Neural cell (in vitro differentiated cells): ENCODE measurements around the gene GNE. TPM values are rescaled to one million over a fixed set of nuclear protein-coding genes. Genes with fewer than 3 reads are reported as not detected.

ENCODE experiments used
- H2AFZ ChIP-seq: fragments of 200-600, 300-800 bp; sonication (generic), shearing (Covaris generic); 2 replicates; pipeline ENCODE4 v1.6.0; 2014; ENCODE audit warnings: low read depth, mild to moderate bottlenecking, antibody characterized with exemption, low read length, moderate library complexity
- H3F3A ChIP-seq: fragments of 200-600 bp; shearing (Covaris generic); 2 replicates; pipeline ENCODE4 v1.6.1; 2016; ENCODE audit warnings: mild to moderate bottlenecking, moderate library complexity, mixed read lengths, antibody characterized with exemption, low read length; ENCODE audit not compliant: insufficient read depth, poor library complexity, severe bottlenecking
- H3K27ac ChIP-seq: fragments of 200-600, 300-800 bp; sonication (generic), shearing (Covaris generic); 2 replicates; pipeline ENCODE4 v1.5.1; 2014; ENCODE audit warnings: mild to moderate bottlenecking, low read length, moderate library complexity
- H3K27me3 ChIP-seq: fragments of 300-800, 200-600 bp; sonication (generic), shearing (Covaris generic); 2 replicates; pipeline ENCODE4 v1.6.0; 2014; ENCODE audit warnings: mild to moderate bottlenecking, low read depth, low read length, moderate library complexity; ENCODE audit not compliant: insufficient read depth
- H3K36me3 ChIP-seq: fragments of 300-800, 200-600 bp; sonication (generic), shearing (Covaris generic); 2 replicates; pipeline ENCODE4 v1.5.1; 2014; ENCODE audit warnings: mild to moderate bottlenecking, antibody characterized with exemption, low read length, moderate library complexity; ENCODE audit not compliant: insufficient read depth
- H3K4me2 ChIP-seq: fragments of 300-800, 200-600 bp; sonication (generic), shearing (Covaris generic); 2 replicates; pipeline ENCODE4 v1.6.0; 2014; ENCODE audit warnings: mild to moderate bottlenecking, low read length
- H3K4me3 ChIP-seq: fragments of 300-800, 200-600 bp; sonication (generic), shearing (Covaris generic); 2 replicates; pipeline ENCODE4 v1.5.1; 2014; ENCODE audit warnings: mild to moderate bottlenecking, low read length, moderate library complexity
- H3K79me2 ChIP-seq: fragments of 200-600 bp; shearing (Covaris generic); replicated peaks from 2 replicates; pipeline ENCODE4 v1.6.0; 2014; ENCODE audit warnings: mild to moderate bottlenecking, low read length, moderate library complexity; ENCODE audit not compliant: insufficient read depth
- H3K9ac ChIP-seq: fragments of 300-800, 200-600 bp; sonication (generic), shearing (Covaris generic); 2 replicates; pipeline ENCODE4 v1.6.1; 2016; ENCODE audit warnings: mild to moderate bottlenecking, low read length, mixed read lengths
- H3K9me2 ChIP-seq: fragments of 200-600 bp; shearing (Covaris generic); 2 replicates; pipeline ENCODE4 v1.6.1; 2016; ENCODE audit warnings: mild to moderate bottlenecking, low read length, mixed read lengths; ENCODE audit not compliant: insufficient read depth
- H3K9me3 ChIP-seq: fragments of 200-600, 300-800 bp; sonication (generic), shearing (Covaris generic); 2 replicates; pipeline ENCODE4 v1.6.1; 2016; ENCODE audit warnings: mild to moderate bottlenecking, mixed run types, low read length, moderate library complexity, mixed read lengths
- H4K20me1 ChIP-seq: fragments of 200-600 bp; shearing (Covaris generic); 2 replicates; pipeline ENCODE4 v1.6.1; 2016; ENCODE audit warnings: mild to moderate bottlenecking, mixed run types; ENCODE audit not compliant: insufficient read depth
- EP300 ChIP-seq: fragments of 450-650 bp; conservative IDR thresholded peaks from 2 replicates; pipeline ENCODE4 v1.6.1; 2014; ENCODE audit warnings: antibody characterized with exemption, mild to moderate bottlenecking, moderate library complexity; ENCODE audit not compliant: poor library complexity, severe bottlenecking
- EZH2 ChIP-seq: fragments of 200-600, 300-800 bp; shearing (Covaris generic), sonication (generic); IDR thresholded peaks from 2 replicates; pipeline ENCODE4 v1.6.1; 2014; ENCODE audit warnings: antibody characterized with exemption, low read length, borderline replicate concordance, mild to moderate bottlenecking; ENCODE audit not compliant: insufficient read depth, poor library complexity, severe bottlenecking
- MXI1 ChIP-seq: fragments of 450-650 bp; conservative IDR thresholded peaks from 2 replicates; pipeline ENCODE4 v1.6.1; 2014; ENCODE audit warnings: antibody characterized with exemption, mild to moderate bottlenecking; ENCODE audit not compliant: poor library complexity, severe bottlenecking
- POLR2AphosphoS5 ChIP-seq: IDR thresholded peaks from 2 replicates; pipeline ENCODE4 v1.6.1; 2012
- RAD21 ChIP-seq: fragments of 450-650 bp; conservative IDR thresholded peaks from 2 replicates; pipeline ENCODE4 v1.6.1; 2014; ENCODE audit warnings: antibody characterized with exemption, mild to moderate bottlenecking, moderate library complexity
- REST ChIP-seq: IDR thresholded peaks from 2 replicates; pipeline ENCODE4 v1.6.1; 2012; ENCODE audit warnings: borderline replicate concordance
- SMC3 ChIP-seq: fragments of 450-650 bp; conservative IDR thresholded peaks from 2 replicates; pipeline ENCODE4 v1.6.1; 2014; ENCODE audit warnings: antibody characterized with exemption, mild to moderate bottlenecking, moderate library complexity; ENCODE audit not compliant: poor library complexity
- TAF1 ChIP-seq: IDR thresholded peaks from 2 replicates; pipeline ENCODE4 v1.6.1; 2012; ENCODE audit warnings: low read depth
- polyA plus RNA-seq: library from polyadenylated mRNA; depleted of rRNA; stranded (reverse); fragments of >200 nt; gene quantifications from 2 replicates; pipeline ENCODE4 v1.2.3, GENCODE V29; 2014
- TF ChIP-seq, protein P1 (sequence below): fragments of 450-650 bp; IDR thresholded peaks from 2 replicates; pipeline ENCODE4 v1.5.1; 2014; ENCODE audit warnings: antibody characterized with exemption, mild to moderate bottlenecking, moderate library complexity; ENCODE audit not compliant: poor library complexity, severe bottlenecking

The GNE gene
- polyA plus RNA-seq, 1 donor from 2014 or later: 22.7 TPM

DNA sequence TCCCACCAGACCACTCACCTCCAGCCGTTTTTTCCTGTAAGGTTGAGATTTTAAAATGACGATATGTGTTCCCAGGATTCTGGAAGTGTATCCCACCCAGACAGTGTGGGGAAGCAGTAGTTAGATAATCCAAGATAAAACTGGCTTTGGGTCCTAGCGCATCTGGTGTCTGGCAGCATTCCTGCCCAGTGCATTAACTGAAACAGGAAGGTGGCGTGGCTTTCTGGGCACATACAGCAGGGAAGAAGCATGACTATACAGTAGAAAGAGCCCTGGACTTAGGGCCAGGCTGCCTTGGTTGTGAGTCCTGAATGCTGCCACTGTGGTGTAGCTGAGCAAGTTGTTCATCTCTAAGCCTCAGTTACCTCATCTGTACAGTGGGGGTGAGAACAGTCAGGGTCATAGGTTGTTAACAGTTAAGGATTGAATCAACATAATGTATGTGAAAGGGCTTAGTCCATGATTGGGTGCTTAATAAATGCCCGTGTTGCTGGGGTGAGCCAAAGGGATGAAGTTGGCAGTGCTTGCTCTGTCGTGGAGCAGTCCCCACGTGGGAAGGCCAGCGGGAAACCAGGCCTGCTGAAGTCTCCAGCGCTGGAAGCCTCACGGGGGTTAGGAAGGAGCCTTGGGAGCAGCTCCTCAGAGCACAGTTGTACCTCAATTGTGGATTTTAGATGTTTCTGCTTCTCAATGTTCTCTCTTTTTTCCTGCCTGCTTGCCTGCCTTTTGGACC lies 49.6 kb downstream of the GNE start:
- H4K20me1 ChIP-seq: no peaks in the 10 kb centered on the region
- no peaks in the 10 kb centered on the region for H3K79me2 ChIP-seq

DNA sequence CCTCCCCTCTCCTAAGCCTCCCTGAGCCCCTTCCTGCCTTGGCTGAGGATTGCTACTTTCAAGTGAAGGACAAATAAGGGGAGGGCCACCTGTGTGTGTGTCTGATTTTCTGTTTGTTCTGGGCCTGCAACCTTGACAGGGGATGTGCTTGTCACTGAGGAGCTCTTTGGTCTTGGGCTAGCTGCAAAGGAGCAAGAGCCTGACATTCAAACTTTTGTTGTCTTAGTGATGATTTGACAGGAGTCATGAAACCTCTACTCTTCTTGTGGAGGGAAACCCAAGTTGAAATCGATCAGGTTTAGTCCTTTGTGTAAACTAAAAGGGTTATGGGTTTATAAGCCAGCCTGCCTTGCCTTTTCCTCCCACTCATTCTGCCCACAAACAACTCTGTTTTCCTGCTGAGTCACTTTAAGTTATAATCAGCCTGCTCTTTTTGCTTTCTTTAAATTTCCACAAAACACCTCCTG lies 50.7 kb downstream of the GNE start:
- H3K9me3 ChIP-seq: no peaks in the 10 kb centered on the region

More for the DNA sequence above, 49.6 kb downstream of the GNE start:
- Histone ChIP-seq H3K9me3 (no peaks in the 10 kb centered on the region), H3K4me2 (no peak overlapping the region), H2AFZ (no peak overlapping the region), H3F3A (no peaks in the 10 kb centered on the region), H3K4me3 (no peak overlapping the region), H3K9ac (no peak overlapping the region), H3K27me3 (no peaks in the 10 kb centered on the region), H3K9me2 (no peaks in the 10 kb centered on the region), H3K27ac (no peak overlapping the region), H3K36me3 (peaks cover 15% of the 10 kb centered on the region)
- TF ChIP-seq POLR2AphosphoS5 (no peak), TAF1 (no peak), SMC3 (no peak), MXI1 (no peak), RAD21 (no peak), EZH2 (no peak), REST (no peak), EP300 (no peak)
- TF ChIP-seq, protein P1, sequence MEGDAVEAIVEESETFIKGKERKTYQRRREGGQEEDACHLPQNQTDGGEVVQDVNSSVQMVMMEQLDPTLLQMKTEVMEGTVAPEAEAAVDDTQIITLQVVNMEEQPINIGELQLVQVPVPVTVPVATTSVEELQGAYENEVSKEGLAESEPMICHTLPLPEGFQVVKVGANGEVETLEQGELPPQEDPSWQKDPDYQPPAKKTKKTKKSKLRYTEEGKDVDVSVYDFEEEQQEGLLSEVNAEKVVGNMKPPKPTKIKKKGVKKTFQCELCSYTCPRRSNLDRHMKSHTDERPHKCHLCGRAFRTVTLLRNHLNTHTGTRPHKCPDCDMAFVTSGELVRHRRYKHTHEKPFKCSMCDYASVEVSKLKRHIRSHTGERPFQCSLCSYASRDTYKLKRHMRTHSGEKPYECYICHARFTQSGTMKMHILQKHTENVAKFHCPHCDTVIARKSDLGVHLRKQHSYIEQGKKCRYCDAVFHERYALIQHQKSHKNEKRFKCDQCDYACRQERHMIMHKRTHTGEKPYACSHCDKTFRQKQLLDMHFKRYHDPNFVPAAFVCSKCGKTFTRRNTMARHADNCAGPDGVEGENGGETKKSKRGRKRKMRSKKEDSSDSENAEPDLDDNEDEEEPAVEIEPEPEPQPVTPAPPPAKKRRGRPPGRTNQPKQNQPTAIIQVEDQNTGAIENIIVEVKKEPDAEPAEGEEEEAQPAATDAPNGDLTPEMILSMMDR: no peak

More for the DNA sequence above, 50.7 kb downstream of the GNE start:
- no peak overlapping the region for H3K27ac ChIP-seq
- no peaks in the 10 kb centered on the region for H4K20me1 ChIP-seq
- H2AFZ ChIP-seq: no peak overlapping the region
- no peaks in the 10 kb centered on the region for H3K79me2 ChIP-seq
- H3K9me2 ChIP-seq: no peaks in the 10 kb centered on the region
- H3K9ac ChIP-seq: no peak overlapping the region
- no peak overlapping the region for H3K4me3 ChIP-seq
- no peak for TF ChIP-seq SMC3
- no peak for TF ChIP-seq EP300
- no peak for TF ChIP-seq REST
- TF ChIP-seq EZH2: no peak
- no peak for TF ChIP-seq MXI1
- peaks cover 12% of the 10 kb centered on the region for H3K36me3 ChIP-seq
- H3K27me3 ChIP-seq: no peaks in the 10 kb centered on the region
- H3K4me2 ChIP-seq: no peak overlapping the region
- no peaks in the 10 kb centered on the region for H3F3A ChIP-seq
